Erythroblast (primary cell): Measurements from ENCODE around the gene CYP2F1.
"Not testable (repeated sequence)": the region's sequence is repeated elsewhere in the genome, so short reads cannot be mapped to it uniquely, and the experiment has no call there.

ENCODE experiments used
- GATA1 ChIP-seq: IDR thresholded peaks from 2 replicates; pipeline ENCODE4 v1.6.1; 2011; ENCODE audit warnings: low read depth, mild to moderate bottlenecking, control low read depth, low read length, moderate library complexity
- POLR2A ChIP-seq: IDR thresholded peaks from 2 replicates; pipeline ENCODE4 v1.6.1; 2011; ENCODE audit warnings: mild to moderate bottlenecking, low read length

DNA sequence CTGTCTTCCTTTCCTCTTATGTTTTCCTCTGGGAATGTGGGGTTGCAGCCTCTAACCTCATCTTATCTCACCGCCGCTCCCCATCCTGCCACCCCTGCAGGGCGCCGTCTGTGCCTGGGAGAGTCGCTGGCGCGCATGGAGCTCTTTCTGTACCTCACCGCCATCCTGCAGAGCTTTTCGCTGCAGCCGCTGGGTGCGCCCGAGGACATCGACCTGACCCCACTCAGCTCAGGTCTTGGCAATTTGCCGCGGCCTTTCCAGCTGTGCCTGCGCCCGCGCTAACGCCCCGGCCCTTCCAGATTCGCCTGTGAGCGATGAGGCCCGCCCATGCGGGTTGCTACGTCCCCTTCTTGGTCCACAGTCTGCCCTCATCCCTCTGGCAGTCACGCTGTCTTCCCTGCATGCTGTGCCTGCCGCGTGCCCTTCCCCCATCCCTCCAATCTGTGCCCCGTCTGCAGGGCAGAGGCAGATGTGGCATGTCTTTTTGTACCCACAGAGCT, 13.6 kb downstream of the CYP2F1 start:
- TF ChIP-seq POLR2A, GATA1: not testable (repeated sequence)
